GM12878 (cell line): Measurements from ENCODE around the gene ACRBP. TPM values are rescaled to one million over a fixed set of nuclear protein-coding genes. Genes with fewer than 3 reads are reported as not detected.

ENCODE experiments used
- ASH2L ChIP-seq: fragments of 300-600, 200-600 bp; sonication (generic); IDR thresholded peaks from 2 replicates; pipeline ENCODE4 v1.6.1; 2017; ENCODE audit warnings: low read depth, mild to moderate bottlenecking, borderline replicate concordance
- ATF2 ChIP-seq: IDR thresholded peaks from 2 replicates; pipeline ENCODE4 v1.6.1; 2012; ENCODE audit warnings: low read length, inconsistent platforms
- ATF7 ChIP-seq: fragments of 450-650 bp; IDR thresholded peaks from 2 replicates; pipeline ENCODE4 v1.6.1; 2016; ENCODE audit warnings: low read depth, mild to moderate bottlenecking
- CBFB ChIP-seq: IDR thresholded peaks from 2 replicates; pipeline ENCODE4 v1.6.1; 2016; ENCODE audit warnings: antibody characterized with exemption, low read depth
- CUX1 ChIP-seq: IDR thresholded peaks from 2 replicates; pipeline ENCODE4 v1.6.1; 2012; ENCODE audit warnings: improper control_type of control experiment, low read depth, low read length; ENCODE audit not compliant: insufficient replicate concordance
- ELK1 ChIP-seq: IDR thresholded peaks from 2 replicates; pipeline ENCODE4 v1.6.1; 2012; ENCODE audit warnings: low read depth, low read length, improper control_type of control experiment
- IKZF1 ChIP-seq: fragments of 450-650 bp; conservative IDR thresholded peaks from 2 replicates; pipeline ENCODE4 v1.6.1; 2017; ENCODE audit warnings: antibody characterized with exemption, mild to moderate bottlenecking
- MEF2A ChIP-seq: IDR thresholded peaks from 2 replicates; pipeline ENCODE4 v1.6.1; 2011; ENCODE audit warnings: low read depth, mild to moderate bottlenecking, low read length, moderate library complexity; ENCODE audit not compliant: insufficient read depth
- MLLT1 ChIP-seq: fragments of 450-650 bp; IDR thresholded peaks from 2 replicates; pipeline ENCODE4 v1.6.1; 2016; ENCODE audit warnings: mild to moderate bottlenecking
- MTA2 ChIP-seq: fragments of 450-650 bp; IDR thresholded peaks from 2 replicates; pipeline ENCODE4 v1.6.1; 2016; ENCODE audit warnings: low read depth, mild to moderate bottlenecking, moderate library complexity
- NFXL1 ChIP-seq: fragments of 450-650 bp; IDR thresholded peaks from 2 replicates; pipeline ENCODE4 v1.6.1; 2017; ENCODE audit warnings: antibody characterized with exemption, mild to moderate bottlenecking, borderline replicate concordance
- PAX5 ChIP-seq: IDR thresholded peaks from 2 replicates; pipeline ENCODE4 v1.6.1; 2011; ENCODE audit warnings: low read depth, low read length, borderline replicate concordance
- POU2F2 ChIP-seq: IDR thresholded peaks from 3 replicates; pipeline ENCODE4 v1.6.1; 2011; ENCODE audit warnings: low read depth, mild to moderate bottlenecking, low read length, borderline replicate concordance
- SKIL ChIP-seq: fragments of 450-650 bp; IDR thresholded peaks from 2 replicates; pipeline ENCODE4 v1.6.1; 2017; ENCODE audit warnings: mild to moderate bottlenecking, low read depth, inconsistent platforms; ENCODE audit not compliant: poor library complexity, severe bottlenecking
- SMAD5 ChIP-seq: IDR thresholded peaks from 2 replicates; pipeline ENCODE4 v1.6.1; 2016; ENCODE audit warnings: antibody characterized with exemption, low read depth
- SREBF2 ChIP-seq: IDR thresholded peaks from 2 replicates; pipeline ENCODE4 v1.6.1; 2012; ENCODE audit warnings: mild to moderate bottlenecking, low read length
- STAT1 ChIP-seq: fragments of 450-650 bp; conservative IDR thresholded peaks from 2 replicates; pipeline ENCODE4 v1.6.1; 2014; ENCODE audit warnings: antibody characterized with exemption, mild to moderate bottlenecking
- SUZ12 ChIP-seq: fragments of 200-600 bp; sonication (generic); IDR thresholded peaks from one replicate; pipeline ENCODE4 v1.6.1; 2018; ENCODE audit warnings: antibody characterized with exemption, mild to moderate bottlenecking; ENCODE audit not compliant: unreplicated experiment
- YBX1 ChIP-seq: fragments of 450-650 bp; IDR thresholded peaks from 2 replicates; pipeline ENCODE4 v1.6.1; 2016; ENCODE audit warnings: antibody characterized with exemption
- ZBED1 ChIP-seq: IDR thresholded peaks from 2 replicates; pipeline ENCODE4 v1.6.1; 2016; ENCODE audit warnings: borderline replicate concordance
- polyA plus RNA-seq, 11 experiments: library from polyadenylated mRNA; depleted of rRNA in 4 of 11; unstranded in 6 of 11; stranded (reverse) in 5 of 11; fragments of >200 nt; fragmentation: Nextera tagmentation in 4 of 11; fragmentation: Illumina TruSeq in 1 of 11; extraction: Ambion mirVana in 4 of 11; extraction: Trizol in 1 of 11; gene quantifications; 1 replicate in 1 of 11; 2 replicates in 10 of 11; pipeline versions ENCODE4 v1.2.1 to v1.2.3, GENCODE V29; 2011 to 2016; ENCODE audit warnings: inconsistent platforms in 2 of 11, missing spikeins in 2 of 11, low read depth in 1 of 11
- total RNA-seq, 4 experiments: library from RNA; depleted of rRNA in 3 of 4; stranded (reverse); fragments of >200 nt in 3 of 4; fragmentation: Illumina TruSeq in 1 of 4; extraction: Trizol in 1 of 4; gene quantifications; 2 replicates each; pipeline versions ENCODE4 v1.2.1 to v1.2.3, GENCODE V29; 2013 to 2021

ACRBP gene
- total and polyA plus RNA-seq, 10 of the 15 experiments (the other 5 are each of a cell fraction or from before 2014, with no cell fraction given), result 0.54 to 1.4 (median 0.87) TPM

GRCh38 chr12:6635375-6635855 lies 11.8 kb downstream of the ACRBP start (continued):
- no peak for TF ChIP-seq ELK1
- TF ChIP-seq SREBF2, result no peak
- peak; percentile 79 for TF ChIP-seq IKZF1
- TF ChIP-seq ASH2L, result no peak
- TF ChIP-seq SKIL, result no peak
- peak; percentile 29; the same call in 1 of the 3 replicates for TF ChIP-seq POU2F2
- no peak for TF ChIP-seq STAT1
- TF ChIP-seq ZBED1, result no peak
- no peak for TF ChIP-seq CUX1
- peak; percentile 49; the same call in 1 of the 2 replicates for TF ChIP-seq PAX5
- peak; percentile 90 for TF ChIP-seq MTA2
- peak; percentile 94 for TF ChIP-seq NFXL1
- TF ChIP-seq MEF2A, result no peak
- no peak for TF ChIP-seq SUZ12
- 0 out of 2 replicates have a peak, but pooled peaks have one; percentile 40 for TF ChIP-seq CBFB
- no peak for TF ChIP-seq ATF2
- peak; percentile 61; the same call in 1 of the 2 replicates for TF ChIP-seq YBX1
- TF ChIP-seq ATF7, result peak; percentile 94
- TF ChIP-seq SMAD5, result no peak
- TF ChIP-seq MLLT1, result peak; percentile 91
